WTC11 (cell line): ENCODE data around the gene GUCA2B. TPM values are rescaled to one million over a fixed set of nuclear protein-coding genes. Genes with fewer than 3 reads are reported as not detected.

ENCODE experiments used
- ATAC-seq: fragments of 200-7000 bp; cut with Tn5 transposase; 2 replicates; pipeline ENCODE4 v1.10.0; 2021; ENCODE audit warnings: mild to moderate bottlenecking, moderate library complexity
- CTCF ChIA-PET: fragments of 300-600 bp; sonication (Branson Sonifier 250); formaldehyde crosslinking; loops from one replicate; lab custom pipeline; 2021; ENCODE audit warnings: antibody characterized with exemption; lab: Charles Lee
- POLR2A ChIA-PET: fragments of 350-600 bp; sonication (Branson Sonifier 250); formaldehyde crosslinking; loops from one replicate; lab custom pipeline; 2021; ENCODE audit warnings: antibody characterized with exemption; lab: Charles Lee
- DNase-seq: peaks from one replicate; pipeline ENCODE4 v3.0.0; 2021; ENCODE audit warnings: low spot score
- H3K27ac Mint-ChIP-seq: 2 replicates; pipeline ENCODE4 v1.8.0; 2021; ENCODE audit warnings: mixed read lengths
- H3K27me3 Mint-ChIP-seq: 2 replicates; pipeline ENCODE4 v1.8.0; 2021; ENCODE audit warnings: low read depth, mild to moderate bottlenecking, moderate library complexity, mixed read lengths
- H3K36me3 Mint-ChIP-seq: 2 replicates; pipeline ENCODE4 v1.8.0; 2021; ENCODE audit warnings: mixed read lengths
- H3K4me1 Mint-ChIP-seq: 2 replicates; pipeline ENCODE4 v1.8.0; 2022; ENCODE audit warnings: mixed read lengths
- H3K4me3 Mint-ChIP-seq: 2 replicates; pipeline ENCODE4 v1.8.0; 2021; ENCODE audit warnings: mild to moderate bottlenecking, moderate library complexity, mixed read lengths
- H3K9me3 Mint-ChIP-seq: 2 replicates; pipeline ENCODE4 v1.8.0; 2021; ENCODE audit warnings: mixed read lengths
- ARID4B ChIP-seq: sonication (generic); formaldehyde crosslinking; IDR thresholded peaks from 2 replicates; pipeline ENCODE4 v1.8.0; 2023; ENCODE audit warnings: missing genetic modification reagents, mild to moderate bottlenecking, borderline replicate concordance
- ATF2 ChIP-seq: sonication (generic); formaldehyde crosslinking; IDR thresholded peaks from 2 replicates; pipeline ENCODE4 v1.8.1; 2022; ENCODE audit warnings: low read depth, missing genetic modification reagents, borderline replicate concordance
- CBFB ChIP-seq: sonication (generic); formaldehyde crosslinking; IDR thresholded peaks from 2 replicates; pipeline ENCODE4 v1.8.1; 2022; ENCODE audit warnings: mild to moderate bottlenecking, low read depth, missing genetic modification reagents
- E2F4 ChIP-seq: sonication (generic); formaldehyde crosslinking; IDR thresholded peaks from 2 replicates; pipeline ENCODE4 v1.8.1; 2022; ENCODE audit warnings: low read depth, mild to moderate bottlenecking, moderate library complexity, missing genetic modification reagents, borderline replicate concordance
- EMX1 ChIP-seq: fragments of 250-450 bp; sonication (Bioruptor Pico); IDR thresholded peaks from 2 replicates; pipeline ENCODE4 v1.8.0; 2021; ENCODE audit warnings: mild to moderate bottlenecking
- GTF2I ChIP-seq: fragments of 250-450 bp; sonication (Bioruptor Pico); conservative IDR thresholded peaks from 2 replicates; pipeline ENCODE4 v1.4.0; 2021; ENCODE audit warnings: mild to moderate bottlenecking
- HMGXB4 ChIP-seq: sonication (generic); formaldehyde crosslinking; IDR thresholded peaks from 2 replicates; pipeline ENCODE4 v1.8.1; 2023; ENCODE audit warnings: mild to moderate bottlenecking, moderate library complexity, missing genetic modification reagents
- KAT7 ChIP-seq: sonication (generic); formaldehyde crosslinking; IDR thresholded peaks from 2 replicates; pipeline ENCODE4 v1.8.1; 2023; ENCODE audit warnings: missing genetic modification reagents, mild to moderate bottlenecking, borderline replicate concordance
- MYBL2 ChIP-seq: sonication (generic); formaldehyde crosslinking; IDR thresholded peaks from 2 replicates; pipeline ENCODE4 v1.8.1; 2023; ENCODE audit warnings: mild to moderate bottlenecking, moderate library complexity, missing genetic modification reagents
- NFYB ChIP-seq: sonication (generic); formaldehyde crosslinking; conservative IDR thresholded peaks from 2 replicates; pipeline ENCODE4 v1.8.0; 2022; ENCODE audit warnings: low read depth, missing genetic modification reagents
- PRRX2 ChIP-seq: fragments of 250-450 bp; sonication (Bioruptor Pico); IDR thresholded peaks from 2 replicates; pipeline ENCODE4 v1.8.0; 2021; ENCODE audit warnings: mild to moderate bottlenecking
- SMAD4 ChIP-seq: sonication (generic); formaldehyde crosslinking; IDR thresholded peaks from 2 replicates; pipeline ENCODE4 v1.8.0; 2022; ENCODE audit warnings: mild to moderate bottlenecking, missing genetic modification reagents
- SOX15 ChIP-seq: fragments of 250-450 bp; sonication (Bioruptor Pico); IDR thresholded peaks from 2 replicates; pipeline ENCODE4 v1.9.0; 2021; ENCODE audit warnings: mild to moderate bottlenecking
- ZNF512 ChIP-seq: sonication (generic); formaldehyde crosslinking; IDR thresholded peaks from 2 replicates; pipeline ENCODE4 v1.8.1; 2022; ENCODE audit warnings: missing genetic modification reagents, borderline replicate concordance
- ZNF532 ChIP-seq: fragments of 250-450 bp; sonication (Bioruptor Pico); IDR thresholded peaks from 2 replicates; pipeline ENCODE4 v1.9.0; 2021; ENCODE audit warnings: mild to moderate bottlenecking, borderline replicate concordance
- ZNF671 ChIP-seq: fragments of 250-450 bp; sonication (Bioruptor Pico); IDR thresholded peaks from 2 replicates; pipeline ENCODE4 v1.8.0; 2021; ENCODE audit warnings: mild to moderate bottlenecking
- total RNA-seq: library from RNA; stranded (reverse); gene quantifications from 3 replicates; pipeline ENCODE4 v1.2.3, GENCODE V29; 2021

GUCA2B gene
- total RNA-seq, 1 experiment from 2014 or later = not detected

- H3K36me3 Mint-ChIP-seq = no peaks in the 10 kb centered on the region
- ChIA-PET CTCF (interaction anchor here (2.0 kb wide), 1 partner anchor 35 kb away, joined by 6 read pairs; no protein-coding TSS in a partner anchor), POLR2A (no interaction called here)
- peaks cover 6% of the 10 kb centered on the region; the same call in 1 of the 2 replicates for H3K4me1 Mint-ChIP-seq
- no peak overlapping the region for H3K27ac Mint-ChIP-seq
- no peak for TF ChIP-seq E2F4 (CRISPR knock-in tag)
- no peak overlapping the region for H3K4me3 Mint-ChIP-seq
- no peak for ATAC-seq
- no peaks in the 10 kb centered on the region for H3K27me3 Mint-ChIP-seq
- peaks cover 9% of the 10 kb centered on the region for H3K9me3 Mint-ChIP-seq
- DNase-seq = no peak
Observed at GRCh38 chr1:42138586-42138985, 14.6 kb upstream of the GUCA2B start.

GRCh38 chr1:42139444-42139843 lies 13.8 kb upstream of the GUCA2B start:
- Mint-ChIP-seq H3K27ac (no peak overlapping the region), H3K4me1 (peaks cover 6% of the 10 kb centered on the region; the same call in 1 of the 2 replicates), H3K4me3 (no peak overlapping the region), H3K9me3 (peaks cover 9% of the 10 kb centered on the region), H3K36me3 (no peaks in the 10 kb centered on the region)
- POLR2A ChIA-PET = no interaction called here
- TF ChIP-seq ZNF532 (CRISPR knock-in tag) (no peak), NFYB (CRISPR knock-in tag) (no peak), ATF2 (CRISPR knock-in tag) (no peak)
- TF ChIP-seq, all 79 proteins: peak for 0
- ATAC-seq = no peak
- CTCF ChIA-PET = no interaction called here
- no peaks in the 10 kb centered on the region for H3K27me3 Mint-ChIP-seq
- no peak for DNase-seq

GRCh38 chr1:42140191-42140590 lies 13.0 kb upstream of the GUCA2B start:
- ChIA-PET POLR2A (no interaction called here), CTCF (no interaction called here)
- DNase-seq (no peak), ATAC-seq (no peak)
- Mint-ChIP-seq H3K9me3 (peaks cover 9% of the 10 kb centered on the region), H3K27me3 (no peaks in the 10 kb centered on the region), H3K4me1 (peaks cover 6% of the 10 kb centered on the region; the same call in 1 of the 2 replicates), H3K27ac (no peak overlapping the region), H3K36me3 (no peaks in the 10 kb centered on the region), H3K4me3 (no peak overlapping the region)
- TF ChIP-seq ZNF671 (no peak), KAT7 (CRISPR knock-in tag) (no peak), EMX1 (CRISPR knock-in tag) (no peak), SMAD4 (CRISPR knock-in tag) (no peak), PRRX2 (CRISPR knock-in tag) (no peak), GTF2I (no peak), MYBL2 (no peak), HMGXB4 (no peak), CBFB (CRISPR knock-in tag) (no peak), ARID4B (no peak), SOX15 (CRISPR knock-in tag) (no peak), ZNF512 (no peak)
